Activated CD4-positive, alpha-beta T cell treated with anti-CD3 and anti-CD28 coated beads, Interleukin-2, amount 10 ng/mL, durations not matched to agents 7 days and 5 days (primary cell): ENCODE results near the gene SPSB3. TPM values are rescaled to one million over a fixed set of nuclear protein-coding genes. Genes with fewer than 3 reads are reported as not detected.
"Not testable (repeated sequence)": the region's sequence is repeated elsewhere in the genome, so short reads cannot be mapped to it uniquely, and the experiment has no call there.

ENCODE experiments used
- CTCF ChIA-PET: fragments of 350-600 bp; sonication (Branson Sonifier 250); formaldehyde crosslinking; loops from one replicate; lab custom pipeline; 2021; ENCODE audit warnings: antibody characterized with exemption; lab: Charles Lee
- POLR2A ChIA-PET: fragments of 350-600 bp; sonication (Branson Sonifier 250); formaldehyde crosslinking; loops from one replicate; lab custom pipeline; 2021; ENCODE audit warnings: antibody characterized with exemption; lab: Charles Lee
- DNase-seq: peaks from one replicate; pipeline ENCODE4 v3.0.0-alpha.2; 2020
- H3K27ac Mint-ChIP-seq: one replicate; pipeline ENCODE4 v1.8.0; 2021; ENCODE audit warnings: mild to moderate bottlenecking, moderate library complexity, mixed read lengths
- H3K27me3 Mint-ChIP-seq: one replicate; pipeline ENCODE4 v1.8.0; 2021; ENCODE audit warnings: mixed read lengths
- H3K36me3 Mint-ChIP-seq: one replicate; pipeline ENCODE4 v1.8.0; 2021; ENCODE audit warnings: low read depth, mixed read lengths
- H3K4me1 Mint-ChIP-seq: one replicate; pipeline ENCODE4 v1.8.0; 2021; ENCODE audit warnings: mixed read lengths
- H3K4me3 Mint-ChIP-seq: one replicate; pipeline ENCODE4 v1.8.0; 2021; ENCODE audit warnings: mild to moderate bottlenecking, moderate library complexity, mixed read lengths
- H3K9me3 Mint-ChIP-seq: one replicate; pipeline ENCODE4 v1.8.0; 2021; ENCODE audit warnings: mixed read lengths
- total RNA-seq, 2 experiments: library from RNA; stranded (reverse); gene quantifications; one replicate each; pipeline ENCODE4 v1.2.3, GENCODE V29; 2021

Gene SPSB3
- total RNA-seq, 2 experiments from 2014 or later, result 38.0 to 42.9 TPM

DNA sequence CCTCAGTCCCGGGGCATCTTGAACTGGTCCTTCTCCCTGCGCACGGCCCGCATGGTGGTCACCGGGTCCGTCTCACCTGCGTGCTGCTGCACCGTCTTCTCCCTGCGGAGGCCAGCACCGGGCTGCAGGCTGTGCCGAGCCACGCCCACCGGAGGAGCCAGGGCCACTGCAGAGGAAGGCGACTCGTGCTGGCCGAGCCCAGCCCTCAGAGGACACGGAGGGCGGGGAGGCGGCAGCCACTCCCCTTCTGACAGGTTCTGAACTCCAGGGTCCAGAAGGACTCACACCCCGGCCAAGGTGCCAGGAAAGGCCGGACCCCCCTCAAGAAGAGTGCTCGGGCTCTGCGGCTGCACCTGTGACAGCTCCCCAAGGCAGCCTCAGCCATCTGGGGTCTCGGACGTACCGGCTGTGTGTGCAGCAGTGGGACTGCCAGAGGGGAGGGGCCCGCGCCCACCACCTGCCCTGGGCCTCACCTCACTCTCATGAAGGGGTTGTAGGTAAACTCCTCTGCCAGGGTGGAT is 27.0 kb upstream of the SPSB3 start:
- ChIA-PET POLR2A (no interaction called here), CTCF (no interaction called here)
- no peak for DNase-seq
- no peaks in the 10 kb centered on the region for H3K27me3 Mint-ChIP-seq
- peaks cover 2% of the 10 kb centered on the region for H3K9me3 Mint-ChIP-seq
- H3K4me1 Mint-ChIP-seq, result peaks cover 5% of the 10 kb centered on the region
- H3K36me3 Mint-ChIP-seq, result peaks cover 25% of the 10 kb centered on the region
- no peak overlapping the region for H3K4me3 Mint-ChIP-seq
- no peak overlapping the region for H3K27ac Mint-ChIP-seq

DNA sequence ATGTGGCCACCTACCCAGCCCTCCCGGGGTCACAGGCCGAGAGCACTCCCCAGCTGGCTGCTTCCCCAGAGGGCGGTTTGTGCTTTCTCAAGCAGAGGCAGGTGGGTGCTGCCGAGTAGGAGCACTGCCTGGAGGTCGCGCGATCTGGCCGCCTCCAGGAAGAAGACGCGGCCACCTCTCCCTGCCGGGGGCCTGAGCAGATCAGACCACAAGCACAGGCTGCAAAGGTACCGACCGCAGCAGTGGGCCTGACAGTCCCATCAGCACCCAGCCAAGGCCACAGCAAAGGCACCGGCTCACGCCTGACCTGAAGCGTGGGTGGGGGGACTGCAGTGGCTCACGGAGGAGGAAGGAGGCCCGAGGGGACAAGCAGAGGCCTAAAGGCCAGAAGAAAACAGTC is 26.3 kb upstream of the SPSB3 start:
- Mint-ChIP-seq H3K4me1 (peaks cover 5% of the 10 kb centered on the region), H3K27me3 (no peaks in the 10 kb centered on the region), H3K27ac (no peak overlapping the region), H3K9me3 (peaks cover 2% of the 10 kb centered on the region), H3K4me3 (no peak overlapping the region), H3K36me3 (peaks cover 23% of the 10 kb centered on the region)
- CTCF ChIA-PET, result no interaction called here
- DNase-seq, result no peak
- POLR2A ChIA-PET, result no interaction called here

DNA sequence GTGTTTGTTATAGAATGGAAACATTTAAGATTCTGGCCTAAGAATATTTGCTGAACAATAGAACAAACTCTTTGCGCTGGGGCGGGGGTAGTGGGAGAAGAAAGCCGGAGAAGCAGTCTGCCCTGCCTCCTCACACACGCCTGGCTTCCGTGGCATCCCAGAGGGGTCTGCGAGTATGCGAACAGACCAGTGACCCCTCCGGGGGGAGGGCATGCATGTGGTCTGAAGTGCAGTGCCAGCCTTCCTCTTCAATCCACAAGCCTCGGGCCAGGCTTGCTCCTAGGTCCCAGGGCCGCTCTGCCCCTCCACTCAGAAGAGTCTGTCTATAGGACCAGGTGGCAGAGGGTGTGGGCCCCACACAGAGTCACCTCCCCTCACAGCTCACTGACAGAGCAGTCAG is 25.3 kb upstream of the SPSB3 start:
- no peak overlapping the region for H3K4me3 Mint-ChIP-seq
- peaks cover 2% of the 10 kb centered on the region for H3K9me3 Mint-ChIP-seq

DNA sequence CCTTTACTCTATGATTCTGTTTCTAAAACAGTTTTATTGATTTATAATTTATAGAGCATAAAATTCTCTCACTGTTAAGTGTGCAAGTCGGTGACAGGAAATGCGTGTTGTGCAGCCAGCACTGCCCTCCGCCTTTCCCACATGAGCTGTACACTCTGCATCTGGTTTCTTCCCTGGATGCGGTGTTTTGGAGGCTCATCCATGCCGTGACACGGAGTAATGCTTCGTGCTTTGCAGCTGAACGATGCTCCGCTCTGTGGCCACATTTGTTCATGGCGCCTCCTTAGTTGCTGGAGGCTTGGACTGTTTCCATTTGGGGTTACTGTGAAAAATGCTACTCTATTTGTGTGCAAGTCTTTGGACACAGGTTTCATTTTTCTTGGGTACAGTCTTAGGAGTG is 18.3 kb upstream of the SPSB3 start:
- Mint-ChIP-seq H3K4me1 (no peaks in the 10 kb centered on the region), H3K27ac (no peak overlapping the region), H3K9me3 (peaks cover 19% of the 10 kb centered on the region), H3K36me3 (peaks cover 21% of the 10 kb centered on the region), H3K27me3 (no peaks in the 10 kb centered on the region), H3K4me3 (no peak overlapping the region)
- POLR2A ChIA-PET, result no interaction called here
- DNase-seq, result no peak
- CTCF ChIA-PET, result no interaction called here

More for the DNA sequence above, 25.3 kb upstream of the SPSB3 start:
- H3K36me3 Mint-ChIP-seq, result peaks cover 20% of the 10 kb centered on the region
- ChIA-PET POLR2A (no interaction called here), CTCF (no interaction called here)
- peaks cover 2% of the 10 kb centered on the region for H3K4me1 Mint-ChIP-seq
- H3K27me3 Mint-ChIP-seq, result no peaks in the 10 kb centered on the region
- no peak for DNase-seq
- H3K27ac Mint-ChIP-seq, result no peak overlapping the region

DNA sequence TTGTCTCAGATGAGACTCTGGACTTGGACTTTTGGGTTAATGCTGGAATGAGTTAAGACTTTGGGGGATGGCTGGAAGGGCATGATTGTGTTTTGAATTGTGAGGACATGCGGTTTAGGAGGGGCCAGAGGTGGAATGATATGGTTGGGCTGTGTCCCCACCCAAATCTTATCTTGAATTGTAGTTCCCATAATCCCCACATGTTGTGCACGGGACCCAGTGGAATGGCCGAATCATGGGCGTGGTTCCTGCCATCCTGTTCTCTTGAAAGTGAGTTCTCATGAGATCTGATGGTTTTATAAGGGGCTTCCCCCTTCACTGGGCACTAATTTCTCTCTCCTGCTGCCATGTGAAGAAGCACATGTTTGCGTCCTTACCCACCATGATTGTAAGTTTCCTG is 16.9 kb upstream of the SPSB3 start:
- H3K9me3 Mint-ChIP-seq, result peaks cover 19% of the 10 kb centered on the region
- CTCF ChIA-PET, H3K4me3 Mint-ChIP-seq, H3K4me1 Mint-ChIP-seq, H3K27me3 Mint-ChIP-seq, H3K27ac Mint-ChIP-seq, DNase-seq, POLR2A ChIA-PET: not testable (repeated sequence)
- H3K36me3 Mint-ChIP-seq, result peaks cover 19% of the 10 kb centered on the region

DNA sequence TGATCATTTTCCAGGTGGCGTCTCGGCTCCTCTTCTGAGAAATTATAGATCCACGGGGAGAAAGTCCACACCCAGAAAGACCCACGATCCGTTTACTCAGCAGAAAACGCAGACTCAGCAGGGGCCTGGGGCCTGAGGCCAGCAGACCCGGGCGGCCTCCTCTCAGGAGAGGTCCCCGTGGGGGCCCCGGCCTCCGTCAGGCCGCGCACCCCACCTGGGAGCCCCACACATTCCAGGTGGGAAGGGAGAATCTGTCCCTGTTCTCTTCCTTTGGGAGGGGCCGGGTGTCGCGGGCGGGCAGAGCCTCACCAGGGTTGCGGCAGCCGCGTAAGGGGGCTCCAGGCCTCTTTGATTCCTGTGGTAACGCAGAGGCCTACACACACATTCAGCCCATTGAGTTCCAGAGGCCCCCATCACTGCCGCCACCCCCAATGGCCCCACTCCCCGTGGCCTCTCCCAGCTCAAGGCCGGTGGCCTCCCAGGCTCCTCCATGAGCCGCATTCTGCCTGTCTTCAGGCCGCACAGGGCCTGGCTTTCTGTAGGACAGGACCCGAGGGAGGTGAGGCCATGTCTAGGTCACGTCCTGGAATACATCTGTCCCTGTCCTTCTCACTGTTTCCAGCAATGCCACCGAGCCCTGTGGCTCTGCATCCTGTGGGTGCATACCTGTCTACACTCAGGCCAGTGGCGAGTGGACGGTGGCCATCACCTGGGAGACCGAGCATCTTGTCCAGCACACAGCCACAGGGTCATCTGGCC is 12.7 kb upstream of the SPSB3 start:
- H3K27ac Mint-ChIP-seq, result no peak overlapping the region
- peaks cover 15% of the 10 kb centered on the region for H3K36me3 Mint-ChIP-seq
- H3K4me1 Mint-ChIP-seq, result no peaks in the 10 kb centered on the region
- H3K27me3 Mint-ChIP-seq, result no peaks in the 10 kb centered on the region
- H3K4me3 Mint-ChIP-seq, result no peak overlapping the region
- no peak for DNase-seq
- ChIA-PET CTCF (no interaction called here), POLR2A (no interaction called here)
- peaks cover 12% of the 10 kb centered on the region for H3K9me3 Mint-ChIP-seq

DNA sequence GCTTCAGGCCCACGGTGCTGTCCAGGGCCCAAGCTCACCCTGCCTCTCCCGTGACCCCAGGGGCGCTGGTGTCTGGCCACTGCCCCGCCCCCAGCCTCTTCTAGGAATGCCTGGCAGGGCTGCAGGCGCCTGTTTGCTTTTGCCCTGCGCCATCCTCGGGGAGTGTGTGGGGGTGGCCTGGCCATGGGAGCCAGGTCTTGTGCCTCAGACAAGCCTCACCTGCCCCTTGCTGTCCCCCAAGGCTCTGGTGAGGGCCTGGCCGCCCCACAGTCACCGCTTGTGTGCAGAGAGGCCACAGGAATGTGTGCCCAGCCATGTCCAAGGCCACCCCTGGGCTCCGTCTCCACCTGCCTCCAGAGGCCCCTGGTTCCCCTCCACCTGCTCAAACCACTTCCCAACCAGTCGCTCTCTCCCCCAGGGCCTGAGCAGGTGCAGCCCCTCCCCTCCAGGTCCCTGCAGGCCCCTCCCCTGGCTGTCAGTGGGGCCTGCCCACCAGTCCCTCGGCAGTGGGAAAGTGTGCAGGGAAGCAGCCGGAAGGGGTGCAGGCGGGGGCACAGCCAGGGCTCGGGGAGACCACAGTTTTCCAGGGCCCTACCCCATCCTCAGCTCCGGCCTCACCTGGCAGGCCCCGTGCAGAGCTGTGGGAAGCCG is 12.0 kb upstream of the SPSB3 start:
- ChIA-PET POLR2A (no interaction called here), CTCF (no interaction called here)
- Mint-ChIP-seq H3K27me3 (no peaks in the 10 kb centered on the region), H3K27ac (no peak overlapping the region), H3K36me3 (peaks cover 12% of the 10 kb centered on the region), H3K4me1 (no peaks in the 10 kb centered on the region), H3K4me3 (no peak overlapping the region), H3K9me3 (peaks cover 8% of the 10 kb centered on the region)
- no peak for DNase-seq

DNA sequence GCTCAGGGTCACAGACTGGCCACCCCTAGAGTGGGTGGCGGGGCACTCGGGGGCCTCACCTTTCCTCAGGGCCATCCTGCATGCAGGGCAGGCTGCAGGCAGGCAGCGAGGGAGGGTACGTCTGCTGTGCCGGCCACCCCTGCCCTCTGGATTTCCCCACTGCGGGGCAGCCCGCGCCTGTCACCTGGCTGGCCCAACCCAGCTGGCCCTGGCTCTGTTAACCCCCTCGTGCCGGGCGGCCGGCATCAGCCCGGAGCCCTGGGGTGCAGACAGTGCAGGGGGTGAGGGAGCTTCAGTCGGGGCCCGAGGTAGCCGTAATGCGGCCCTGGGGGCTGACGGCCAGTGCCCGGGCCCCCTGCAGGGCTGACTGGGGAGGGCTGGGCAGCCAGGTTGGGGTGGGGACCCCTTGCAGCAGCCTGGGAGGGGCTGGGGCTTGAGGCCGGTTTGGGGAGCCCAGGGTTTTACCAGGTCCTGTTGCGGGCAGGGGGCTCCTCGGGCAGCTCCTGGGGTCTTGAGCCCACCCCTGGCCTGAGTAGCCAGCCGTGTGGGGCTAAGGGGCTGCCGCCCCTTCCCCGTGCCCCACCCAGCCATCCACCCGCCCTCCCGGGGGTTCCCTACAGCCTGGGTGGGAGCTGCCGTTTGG is 11.3 kb upstream of the SPSB3 start, which contains the start of gene IGFALS:
Gene IGFALS (minus strand): TSS at position 128 of the 643 bp plus-strand sequence. CDS start 53 bp downstream, at position 75.
- Mint-ChIP-seq H3K9me3 (peaks cover 3% of the 10 kb centered on the region), H3K4me1 (no peaks in the 10 kb centered on the region), H3K27ac (no peak within 1 kb of the TSS), H3K27me3 (no peaks in the 10 kb centered on the region), H3K4me3 (no peak within 1 kb of the TSS), H3K36me3 (peaks cover 12% of the 10 kb centered on the region)
- DNase-seq, result no peak
- ChIA-PET POLR2A (no interaction called here), CTCF (interaction anchor here (0.6 kb wide), 1 partner anchor 109 kb away, joined by 4 read pairs; no protein-coding TSS in a partner anchor)

DNA sequence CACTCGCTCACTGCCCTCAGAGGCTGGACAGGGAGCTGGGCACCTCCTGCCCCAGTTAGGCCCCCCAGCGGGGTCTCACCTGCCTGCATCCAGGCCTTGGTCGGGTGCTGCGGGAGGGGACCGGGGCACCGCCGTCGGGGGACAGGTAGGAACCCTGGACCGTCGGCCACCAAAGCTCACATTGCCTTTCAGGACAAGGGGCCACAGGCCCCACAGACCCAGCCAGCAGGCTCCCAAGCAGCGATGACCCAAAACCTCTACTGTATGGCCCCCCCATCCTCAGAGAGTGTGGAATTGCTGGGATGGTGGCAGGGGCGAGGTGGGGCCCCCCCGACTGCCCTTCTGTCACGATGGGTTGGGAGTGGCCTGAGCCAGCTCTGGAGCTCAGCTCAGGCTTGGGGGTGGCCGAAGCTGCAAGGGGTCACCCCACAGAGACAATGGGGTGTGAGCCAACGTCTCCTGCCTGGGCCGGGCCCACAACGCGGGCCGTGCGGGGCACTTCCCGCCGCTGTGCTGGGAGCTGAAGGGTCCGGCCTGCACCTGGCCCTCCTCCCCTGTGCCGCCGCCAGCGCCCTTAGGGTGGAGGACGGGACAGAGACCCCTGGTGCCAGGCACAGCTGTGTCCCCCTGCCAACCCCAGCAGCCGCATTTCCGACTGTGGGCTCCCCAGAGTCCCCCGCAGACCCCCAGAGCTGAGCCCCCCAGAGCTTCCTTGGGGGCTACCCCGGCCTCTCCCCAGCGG is 10.6 kb upstream of the SPSB3 start:
- H3K4me3 Mint-ChIP-seq, result no peak overlapping the region
- DNase-seq, result no peak
- H3K4me1 Mint-ChIP-seq, result no peaks in the 10 kb centered on the region
- peaks cover 12% of the 10 kb centered on the region for H3K36me3 Mint-ChIP-seq
- peaks cover 3% of the 10 kb centered on the region for H3K9me3 Mint-ChIP-seq
- no peak overlapping the region for H3K27ac Mint-ChIP-seq
- POLR2A ChIA-PET, result no interaction called here
- CTCF ChIA-PET, result interaction anchor here (0.5 to 0.6 kb wide), 2 partner anchors 955 to 1044 kb away, joined by 3 to 4 read pairs; no protein-coding TSS in a partner anchor
- H3K27me3 Mint-ChIP-seq, result no peaks in the 10 kb centered on the region

DNA sequence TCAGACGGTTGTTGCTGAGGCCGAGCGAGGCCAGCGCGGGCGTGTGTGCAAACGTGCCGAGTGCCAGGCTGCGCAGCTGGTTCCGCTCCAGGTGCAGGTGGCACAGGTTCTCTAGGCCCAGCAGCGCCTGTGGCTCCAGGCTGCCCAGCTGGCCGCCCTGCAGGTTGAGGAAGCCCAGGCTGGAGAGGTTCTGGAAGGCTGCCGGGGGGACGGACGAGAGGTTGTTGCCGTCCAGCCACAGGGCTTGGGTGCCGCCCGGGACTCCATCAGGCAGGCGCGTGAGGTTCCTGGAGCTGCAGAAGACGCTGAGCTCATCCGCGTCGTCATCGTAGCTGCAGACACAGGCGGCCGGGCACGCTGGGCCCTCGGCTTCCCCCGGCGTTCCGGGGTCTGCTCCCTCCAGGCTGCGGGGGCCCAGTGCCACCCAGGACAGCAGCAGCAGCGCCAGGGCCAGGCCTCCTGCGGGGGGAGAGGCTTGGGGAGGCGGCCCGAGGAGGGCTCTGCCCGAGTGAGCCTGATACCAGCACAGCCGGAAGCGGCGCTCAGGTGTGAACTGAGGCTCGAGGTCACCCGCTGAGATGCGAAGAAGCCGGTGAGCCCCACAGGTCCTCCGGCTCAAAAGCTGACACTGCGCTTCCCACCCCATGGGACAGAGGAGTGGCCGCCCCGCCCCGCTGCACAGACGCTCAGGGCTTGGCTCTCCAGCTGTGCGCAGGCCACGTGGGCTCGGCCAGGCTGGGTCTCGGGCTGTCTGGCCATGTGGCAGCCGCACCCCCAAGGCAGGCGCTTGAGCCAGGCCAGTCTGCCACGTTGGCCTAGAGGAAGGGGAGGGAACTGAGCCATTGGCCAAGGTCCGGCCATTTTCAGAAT is 9.8 kb upstream of the SPSB3 start:
- peaks cover 1% of the 10 kb centered on the region for H3K9me3 Mint-ChIP-seq
- POLR2A ChIA-PET, result no interaction called here

DNA sequence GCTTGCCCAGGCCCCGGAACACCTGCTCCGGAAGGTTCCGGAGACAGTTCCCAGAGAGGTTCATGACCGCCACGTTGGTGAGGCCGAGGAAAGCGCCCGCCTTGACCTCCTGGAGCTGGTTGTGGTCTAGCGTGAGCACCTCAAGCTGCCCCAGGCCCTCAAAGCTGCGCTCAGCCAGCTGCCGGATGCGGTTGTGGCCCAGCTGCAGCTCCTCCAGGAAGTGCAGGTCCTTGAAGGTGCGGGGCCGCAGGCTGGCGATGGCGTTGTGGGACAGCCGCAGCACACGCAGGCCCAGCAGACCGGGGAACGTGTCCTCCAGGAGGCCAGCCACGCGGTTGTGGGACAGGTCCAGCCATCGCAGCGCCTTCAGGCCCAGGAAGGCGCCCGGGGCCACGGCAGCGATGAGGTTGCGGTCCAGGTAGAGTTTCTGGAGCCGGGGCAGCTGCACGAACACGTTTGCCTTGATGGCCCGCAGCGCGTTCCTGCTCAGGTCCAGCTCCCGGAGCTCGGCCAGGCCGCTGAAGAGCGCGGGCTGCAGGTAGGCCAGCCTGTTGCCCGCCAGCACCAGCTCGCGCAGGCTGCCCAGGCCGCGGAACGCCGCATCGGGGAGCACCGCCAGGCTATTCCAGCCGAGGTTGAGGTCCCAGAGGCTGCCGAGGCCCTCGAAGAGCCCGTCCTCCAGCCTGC is 9.0 kb upstream of the SPSB3 start:
- Mint-ChIP-seq H3K36me3 (peaks cover 4% of the 10 kb centered on the region), H3K27me3 (no peaks in the 10 kb centered on the region), H3K4me1 (no peaks in the 10 kb centered on the region), H3K27ac (no peak overlapping the region), H3K4me3 (no peak overlapping the region), H3K9me3 (no peaks in the 10 kb centered on the region)
- no peak for DNase-seq
- POLR2A ChIA-PET, result no interaction called here
- CTCF ChIA-PET, result interaction anchor here (1.5 kb wide), 1 partner anchor 9 kb away, joined by 6 read pairs; the partner anchor contains the start of genes NUBP2 and SPSB3

More for the DNA sequence above, 9.8 kb upstream of the SPSB3 start:
- H3K27me3 Mint-ChIP-seq, result no peaks in the 10 kb centered on the region
- DNase-seq, result no peak
- no peak overlapping the region for H3K4me3 Mint-ChIP-seq
- CTCF ChIA-PET, result interaction anchor here (0.6 to 1.5 kb wide), 2 partner anchors 9 to 1043 kb away, joined by 4 to 6 read pairs; partner anchors contain the start of genes NUBP2 and SPSB3
- no peak overlapping the region for H3K27ac Mint-ChIP-seq
- H3K36me3 Mint-ChIP-seq, result peaks cover 6% of the 10 kb centered on the region
- H3K4me1 Mint-ChIP-seq, result no peaks in the 10 kb centered on the region
